Esophagus mucosa (tissue), 1 donor: ENCODE data around the gene MEIOB. TPM values are rescaled to one million over a fixed set of nuclear protein-coding genes. Genes with fewer than 3 reads are reported as not detected.

ENCODE experiments used
- ATAC-seq: fragments of 200-7000 bp; cut with Tn5 transposase; one replicate; pipeline ENCODE4 v1.9.1; 2020
- total RNA-seq: library from RNA; stranded (reverse); gene quantifications from one replicate; pipeline ENCODE4 v1.2.4, GENCODE V29; 2023
- donor health status: DM: yes; HTN: yes; CAD: no.

MEIOB gene
- total RNA-seq, 1 donor from 2014 or later = not detected

GRCh38 chr16:1785846-1786170 lies 86.2 kb downstream of the MEIOB start:
- ATAC-seq = no peak

- no peak for ATAC-seq
Observed at GRCh38 chr16:1784977-1785845, 86.8 kb downstream of the MEIOB start.

Other genes with a start within 250 kb of the MEIOB start
- gene JPT2, start 193.9 kb downstream of the MEIOB start, total RNA-seq = 79.3 TPM
- 16.3 TPM for gene MAPK8IP3, start 166.0 kb downstream of the MEIOB start, total RNA-seq
- 29.6 TPM for gene NME3, start 100.6 kb downstream of the MEIOB start, total RNA-seq
- 13.0 TPM for gene EME2, start 99.4 kb downstream of the MEIOB start, total RNA-seq
- gene MRPS34, start 99.0 kb downstream of the MEIOB start, total RNA-seq = 98.6 TPM
- gene SPSB3, start 89.6 kb downstream of the MEIOB start, total RNA-seq = 23.5 TPM
- 45.6 TPM for gene NUBP2, start 89.2 kb downstream of the MEIOB start, total RNA-seq
- not detected for gene IGFALS, start 78.5 kb downstream of the MEIOB start, total RNA-seq
- 16.9 TPM for gene HAGH, start 45.3 kb downstream of the MEIOB start, total RNA-seq
- gene FAHD1, start 45.0 kb downstream of the MEIOB start, total RNA-seq = 28.1 TPM
- 1.4 TPM for gene HS3ST6, start 46.3 kb upstream of the MEIOB start, total RNA-seq
- gene MSRB1, start 71.0 kb upstream of the MEIOB start, total RNA-seq = 44.0 TPM
- gene RPL3L, start 82.5 kb upstream of the MEIOB start, total RNA-seq = 0.12 TPM
- gene NDUFB10, start 87.4 kb upstream of the MEIOB start, total RNA-seq = 115 TPM
- 3,204 TPM for gene RPS2, start 92.7 kb upstream of the MEIOB start, total RNA-seq
- gene RNF151, start 94.7 kb upstream of the MEIOB start, total RNA-seq = not detected
- 31.5 TPM for gene TBL3, start 99.9 kb upstream of the MEIOB start, total RNA-seq
- gene NOXO1, start 109.3 kb upstream of the MEIOB start, total RNA-seq = 4.6 TPM
- 17.0 TPM for gene GFER, start 112.0 kb upstream of the MEIOB start, total RNA-seq
- gene SYNGR3, start 117.8 kb upstream of the MEIOB start, total RNA-seq = 0.16 TPM
- gene ZNF598, start 137.7 kb upstream of the MEIOB start, total RNA-seq = 41.0 TPM
- 0.80 TPM for gene NPW, start 147.6 kb upstream of the MEIOB start, total RNA-seq
- gene NHERF2, start 154.7 kb upstream of the MEIOB start, total RNA-seq = 21.6 TPM
- gene NTHL1, start 175.7 kb upstream of the MEIOB start, total RNA-seq = 15.8 TPM
- gene TSC2, start 175.8 kb upstream of the MEIOB start, total RNA-seq = 49.5 TPM